ENCODE results near the gene DAGLA. TPM values are rescaled to one million over a fixed set of nuclear protein-coding genes. Genes with fewer than 3 reads are reported as not detected.

Gene DAGLA
- total RNA-seq, 1 experiment from 2014 or later, result 10.9 TPM

- Histone ChIP-seq H3K27ac (ENCODE audit: low read depth, low read length, poor library complexity, severe bottlenecking) (no peak overlapping the region), H3K4me3 (ENCODE audit: low read depth, low read length, poor library complexity, severe bottlenecking) (no peak overlapping the region), H3K9me3 (ENCODE audit: low read depth, low read length, poor library complexity, severe bottlenecking) (no peaks in the 10 kb centered on the region), H3K27me3 (replicated peaks; ENCODE audit: insufficient read depth, low read depth, low read length, poor library complexity) (no peaks in the 10 kb centered on the region), H3K4me1 (ENCODE audit: insufficient read depth, low read length, poor library complexity, severe bottlenecking) (peaks cover 12% of the 10 kb centered on the region), H3K36me3 (ENCODE audit: insufficient read depth, low read length, poor library complexity, severe bottlenecking) (no peaks in the 10 kb centered on the region)
- no peak for DNase-seq (ENCODE audit: low spot score)
- no TSS peak for BruUV-seq (replicated peaks)
- ChIA-PET POLR2A (ENCODE audit: low non-redundant PET) (no interaction called here), CTCF (no interaction called here)
- intact Hi-C loops (cut with micrococcal nuclease; ENCODE audit: unreplicated experiment), result no loop called here
- TF ChIP-seq EZH2 (IDR thresholded peaks at IDR 0.05; ENCODE audit: borderline replicate concordance, low read depth, low read length, poor library complexity, severe bottlenecking) (no peak), CTCF (conservative IDR thresholded peaks at IDR 0.05; ENCODE audit: low read depth, low read length) (no peak)
Observed at GRCh38 chr11:61682906-61683675, 2.9 kb downstream of the DAGLA start.

- no TSS peak for BruUV-seq (replicated peaks)
Observed at GRCh38 chr11:61683961-61684869, 4.0 kb downstream of the DAGLA start.

More at GRCh38 chr11:61683961-61684869, 4.0 kb downstream of the DAGLA start:
- no peak overlapping the region for H3K4me3 ChIP-seq (ENCODE audit: low read depth, low read length, poor library complexity, severe bottlenecking)
- H3K27ac ChIP-seq (ENCODE audit: low read depth, low read length, poor library complexity, severe bottlenecking), result no peak overlapping the region
- TF ChIP-seq EZH2 (IDR thresholded peaks at IDR 0.05; ENCODE audit: borderline replicate concordance, low read depth, low read length, poor library complexity, severe bottlenecking), result no peak
- no peak for TF ChIP-seq CTCF (conservative IDR thresholded peaks at IDR 0.05; ENCODE audit: low read depth, low read length)
- H3K9me3 ChIP-seq (ENCODE audit: low read depth, low read length, poor library complexity, severe bottlenecking), result no peaks in the 10 kb centered on the region
- CTCF ChIA-PET, result no interaction called here
- POLR2A ChIA-PET (ENCODE audit: low non-redundant PET), result no interaction called here
- H3K36me3 ChIP-seq (ENCODE audit: insufficient read depth, low read length, poor library complexity, severe bottlenecking), result no peaks in the 10 kb centered on the region
- intact Hi-C loops (cut with micrococcal nuclease; ENCODE audit: unreplicated experiment), result no loop called here
- H3K4me1 ChIP-seq (ENCODE audit: insufficient read depth, low read length, poor library complexity, severe bottlenecking), result peaks cover 12% of the 10 kb centered on the region
- DNase-seq (ENCODE audit: low spot score), result no peak
- no peaks in the 10 kb centered on the region for H3K27me3 ChIP-seq (replicated peaks; ENCODE audit: insufficient read depth, low read depth, low read length, poor library complexity)
